Stimulated activated naive CD8-positive, alpha-beta T cell treated with anti-CD3 and anti-CD28 coated beads, Interleukin-15, Interleukin-2, amounts not matched to agents 100 U/mL and 50 U/mL, for 24 hours (primary cell): Measurements from ENCODE around the gene ABHD11.
"Not testable (repeated sequence)": the region's sequence is repeated elsewhere in the genome, so short reads cannot be mapped to it uniquely, and the experiment has no call there.

Source experiments
- ATAC-seq: fragments of 150-1000 bp; cut with Tn5 transposase; one replicate; pipeline ENCODE4 v1.10.0; 2021
- DNase-seq: peaks from one replicate; pipeline ENCODE4 v3.0.0; 2021

Gene ABHD11

GRCh38 chr7:73718905-73719805 lies 19.4 kb downstream of the ABHD11 start, which contains the start of gene STX1A:
Gene STX1A (minus strand): TSS chr7:73719669. CDS start chr7:73719631, 38 bp downstream.
- DNase-seq = peak; percentile 79
- peak; percentile 52 for ATAC-seq

- DNase-seq = peak; percentile 53
- ATAC-seq = no peak
Measured at GRCh38 chr7:73718438-73718881, 20.1 kb downstream of the ABHD11 start.

GRCh38 chr7:73717991-73718405 lies 20.6 kb downstream of the ABHD11 start:
- ATAC-seq (peak; percentile 72), DNase-seq (peak; percentile 82)

- ATAC-seq (peak; percentile 0), DNase-seq (no peak)
Measured at GRCh38 chr7:73717025-73717807, 21.4 kb downstream of the ABHD11 start.

GRCh38 chr7:73716318-73716890 lies 22.2 kb downstream of the ABHD11 start:
- DNase-seq (no peak), ATAC-seq (no peak)

- ATAC-seq = peak; percentile 77
Measured at GRCh38 chr7:73715648-73716317, 22.8 kb downstream of the ABHD11 start.

GRCh38 chr7:73713319-73713718 lies 25.3 kb downstream of the ABHD11 start:
- not testable (repeated sequence) for DNase-seq, ATAC-seq

More at GRCh38 chr7:73715648-73716317, 22.8 kb downstream of the ABHD11 start:
- DNase-seq = peak; percentile 77

- ATAC-seq (no peak), DNase-seq (no peak)
Measured at GRCh38 chr7:73712773-73713172, 25.8 kb downstream of the ABHD11 start.

- DNase-seq = no peak
- ATAC-seq = no peak
Measured at GRCh38 chr7:73708961-73709549, 29.5 kb downstream of the ABHD11 start.

- ATAC-seq = no peak
- peak; percentile 36 for DNase-seq
Measured at GRCh38 chr7:73707045-73707631, 31.5 kb downstream of the ABHD11 start.

- ATAC-seq (peak; percentile 71), DNase-seq (peak; percentile 39)
Measured at GRCh38 chr7:73706126-73707044, 32.2 kb downstream of the ABHD11 start.

GRCh38 chr7:73705551-73705920 lies 33.1 kb downstream of the ABHD11 start:
- no peak for ATAC-seq
- DNase-seq = no peak

- DNase-seq = no peak
- ATAC-seq = no peak
Measured at GRCh38 chr7:73704640-73705550, 33.7 kb downstream of the ABHD11 start.

GRCh38 chr7:73703757-73704639 lies 34.6 kb downstream of the ABHD11 start:
- ATAC-seq (peak; percentile 50), DNase-seq (peak; percentile 53)

GRCh38 chr7:73703225-73703624 lies 35.4 kb downstream of the ABHD11 start:
- no peak for ATAC-seq

GRCh38 chr7:73702665-73703064 lies 35.9 kb downstream of the ABHD11 start:
- no peak for ATAC-seq
- DNase-seq = no peak

More at GRCh38 chr7:73703225-73703624, 35.4 kb downstream of the ABHD11 start:
- no peak for DNase-seq

- no peak for DNase-seq
- no peak for ATAC-seq
Measured at GRCh38 chr7:73702226-73702625, 36.4 kb downstream of the ABHD11 start.
